ENCODE measurements around the gene CADPS.

DNA sequence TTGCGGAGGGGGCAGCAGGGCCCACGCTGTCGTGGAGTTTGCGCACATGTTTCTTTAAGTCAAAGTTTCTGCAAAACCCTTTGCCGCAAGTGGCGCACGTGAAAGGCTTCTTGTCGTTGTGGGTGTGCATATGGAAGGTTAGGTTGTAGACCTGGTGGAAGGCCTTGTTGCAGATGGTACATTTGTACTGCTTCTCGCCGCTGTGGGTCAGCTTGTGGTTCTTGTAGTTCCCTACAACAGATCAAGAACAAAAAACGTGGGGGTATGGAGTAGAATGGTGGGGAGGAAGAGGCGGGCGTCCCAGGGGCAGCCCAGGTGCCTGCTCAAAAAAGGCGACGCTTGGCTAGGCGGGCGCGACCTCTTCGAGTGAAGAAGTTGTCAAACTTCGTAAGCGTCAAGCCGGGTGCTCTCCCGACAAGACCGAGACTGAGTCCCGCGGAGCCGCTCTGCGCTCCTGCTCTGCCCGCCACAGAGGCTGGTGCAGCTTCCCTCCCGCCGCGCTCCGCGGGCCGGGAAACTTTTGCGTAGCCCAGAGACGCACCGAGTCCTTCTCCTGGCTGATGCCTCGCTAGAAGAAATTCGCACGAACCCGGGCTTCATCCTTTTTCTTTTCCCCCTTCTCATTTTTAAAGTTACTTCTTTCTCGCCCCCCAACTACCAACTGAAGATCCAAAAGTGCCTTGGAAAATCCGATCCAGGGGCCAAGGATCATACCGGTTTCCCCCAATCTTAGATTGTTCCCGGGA, 504.9 kb downstream of the CADPS start:
- TF ChIP-seq, protein P1, sequence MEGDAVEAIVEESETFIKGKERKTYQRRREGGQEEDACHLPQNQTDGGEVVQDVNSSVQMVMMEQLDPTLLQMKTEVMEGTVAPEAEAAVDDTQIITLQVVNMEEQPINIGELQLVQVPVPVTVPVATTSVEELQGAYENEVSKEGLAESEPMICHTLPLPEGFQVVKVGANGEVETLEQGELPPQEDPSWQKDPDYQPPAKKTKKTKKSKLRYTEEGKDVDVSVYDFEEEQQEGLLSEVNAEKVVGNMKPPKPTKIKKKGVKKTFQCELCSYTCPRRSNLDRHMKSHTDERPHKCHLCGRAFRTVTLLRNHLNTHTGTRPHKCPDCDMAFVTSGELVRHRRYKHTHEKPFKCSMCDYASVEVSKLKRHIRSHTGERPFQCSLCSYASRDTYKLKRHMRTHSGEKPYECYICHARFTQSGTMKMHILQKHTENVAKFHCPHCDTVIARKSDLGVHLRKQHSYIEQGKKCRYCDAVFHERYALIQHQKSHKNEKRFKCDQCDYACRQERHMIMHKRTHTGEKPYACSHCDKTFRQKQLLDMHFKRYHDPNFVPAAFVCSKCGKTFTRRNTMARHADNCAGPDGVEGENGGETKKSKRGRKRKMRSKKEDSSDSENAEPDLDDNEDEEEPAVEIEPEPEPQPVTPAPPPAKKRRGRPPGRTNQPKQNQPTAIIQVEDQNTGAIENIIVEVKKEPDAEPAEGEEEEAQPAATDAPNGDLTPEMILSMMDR (IDR thresholded peaks at IDR 0.05) = no peak
- no peak for TF ChIP-seq POLR2A (IDR thresholded peaks at IDR 0.05; ENCODE audit: low read depth)
- no peak for TF ChIP-seq POLR2AphosphoS5 (IDR thresholded peaks at IDR 0.05)
- TF ChIP-seq EP300 (IDR thresholded peaks at IDR 0.05) = no peak
